GM21529 (cell line): ENCODE measurements around the gene ANKRD39.
"Not testable (repeated sequence)": the region's sequence is repeated elsewhere in the genome, so short reads cannot be mapped to it uniquely, and the experiment has no call there.

Source experiments
- ATAC-seq: cut with Tn5 transposase; IDR thresholded peaks from one replicate; pipeline ENCODE4 v1.9.1; 2021; ENCODE audit not compliant: unreplicated experiment

The ANKRD39 gene

GRCh38 chr2:96857667-96858372 lies at the start of gene ANKRD39:
Gene ANKRD39 (minus strand): TSS chr2:96858016. CDS start chr2:96857987, 29 bp downstream.
- ATAC-seq: peak; percentile 92

- no peak for ATAC-seq
These were observed 48.9 kb upstream of the ANKRD39 start for GRCh38 chr2:96906729-96907114.

- ATAC-seq: no peak
These were observed 46.0 kb upstream of the ANKRD39 start for GRCh38 chr2:96903815-96904214.

- ATAC-seq: no peak
These were observed 45.5 kb upstream of the ANKRD39 start for GRCh38 chr2:96903318-96903717.

- ATAC-seq: no peak
These were observed 42.4 kb upstream of the ANKRD39 start for GRCh38 chr2:96900237-96900636.

GRCh38 chr2:96899413-96899741 lies 41.6 kb upstream of the ANKRD39 start:
- no peak for ATAC-seq

GRCh38 chr2:96898641-96899412 lies 41.0 kb upstream of the ANKRD39 start:
- no peak for ATAC-seq

GRCh38 chr2:96898135-96898505 lies 40.3 kb upstream of the ANKRD39 start:
- no peak for ATAC-seq

- ATAC-seq: no peak
These were observed 39.8 kb upstream of the ANKRD39 start for GRCh38 chr2:96897491-96898134.

- ATAC-seq: no peak
These were observed 38.2 kb upstream of the ANKRD39 start for GRCh38 chr2:96895746-96896651.

- ATAC-seq: no peak
These were observed 37.4 kb upstream of the ANKRD39 start for GRCh38 chr2:96895032-96895745.

- no peak for ATAC-seq
These were observed 36.3 kb upstream of the ANKRD39 start for GRCh38 chr2:96894151-96894531.

GRCh38 chr2:96893289-96894150 lies 35.7 kb upstream of the ANKRD39 start:
- ATAC-seq: no peak

- ATAC-seq: no peak
These were observed 33.9 kb upstream of the ANKRD39 start for GRCh38 chr2:96891591-96892333.

GRCh38 chr2:96890726-96891385 lies 33.0 kb upstream of the ANKRD39 start:
- no peak for ATAC-seq

GRCh38 chr2:96890252-96890651 lies 32.4 kb upstream of the ANKRD39 start:
- no peak for ATAC-seq

- ATAC-seq: not testable (repeated sequence)
These were observed 31.7 kb upstream of the ANKRD39 start for GRCh38 chr2:96889502-96889901.
